ENCODE results near the gene OPN3.

GRCh38 chr1:241586905-241587512, 53.2 kb downstream of the OPN3 start:
- no peak for TF ChIP-seq POLR2AphosphoS5 (IDR thresholded peaks at IDR 0.05; ENCODE audit: borderline replicate concordance, low read depth, low read length)
- no peak for TF ChIP-seq EZH2 (IDR thresholded peaks at IDR 0.05)
